Measurements from ENCODE around the gene PLCL1. TPM values are rescaled to one million over a fixed set of nuclear protein-coding genes. Genes with fewer than 3 reads are reported as not detected.

The PLCL1 gene
- total RNA-seq, 1 donor from 2014 or later: 2.0 TPM

- Mint-ChIP-seq H3K4me1 (no peaks in the 10 kb centered on the region), H3K27ac (no peak overlapping the region), H3K36me3 (no peaks in the 10 kb centered on the region), H3K9me3 (no peaks in the 10 kb centered on the region), H3K27me3 (ENCODE audit: low read depth) (peaks cover 22% of the 10 kb centered on the region), H3K4me3 (no peak overlapping the region)
- TF ChIP-seq, protein P1, sequence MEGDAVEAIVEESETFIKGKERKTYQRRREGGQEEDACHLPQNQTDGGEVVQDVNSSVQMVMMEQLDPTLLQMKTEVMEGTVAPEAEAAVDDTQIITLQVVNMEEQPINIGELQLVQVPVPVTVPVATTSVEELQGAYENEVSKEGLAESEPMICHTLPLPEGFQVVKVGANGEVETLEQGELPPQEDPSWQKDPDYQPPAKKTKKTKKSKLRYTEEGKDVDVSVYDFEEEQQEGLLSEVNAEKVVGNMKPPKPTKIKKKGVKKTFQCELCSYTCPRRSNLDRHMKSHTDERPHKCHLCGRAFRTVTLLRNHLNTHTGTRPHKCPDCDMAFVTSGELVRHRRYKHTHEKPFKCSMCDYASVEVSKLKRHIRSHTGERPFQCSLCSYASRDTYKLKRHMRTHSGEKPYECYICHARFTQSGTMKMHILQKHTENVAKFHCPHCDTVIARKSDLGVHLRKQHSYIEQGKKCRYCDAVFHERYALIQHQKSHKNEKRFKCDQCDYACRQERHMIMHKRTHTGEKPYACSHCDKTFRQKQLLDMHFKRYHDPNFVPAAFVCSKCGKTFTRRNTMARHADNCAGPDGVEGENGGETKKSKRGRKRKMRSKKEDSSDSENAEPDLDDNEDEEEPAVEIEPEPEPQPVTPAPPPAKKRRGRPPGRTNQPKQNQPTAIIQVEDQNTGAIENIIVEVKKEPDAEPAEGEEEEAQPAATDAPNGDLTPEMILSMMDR (IDR thresholded peaks at IDR 0.05; ENCODE audit: unreplicated experiment): no peak
- DNase-seq (ENCODE audit: low spot score in 2 of 2, unreplicated experiment in 2 of 2): no peak
Measured at GRCh38 chr2:197779261-197779660, 25.1 kb upstream of the PLCL1 start.

DNA sequence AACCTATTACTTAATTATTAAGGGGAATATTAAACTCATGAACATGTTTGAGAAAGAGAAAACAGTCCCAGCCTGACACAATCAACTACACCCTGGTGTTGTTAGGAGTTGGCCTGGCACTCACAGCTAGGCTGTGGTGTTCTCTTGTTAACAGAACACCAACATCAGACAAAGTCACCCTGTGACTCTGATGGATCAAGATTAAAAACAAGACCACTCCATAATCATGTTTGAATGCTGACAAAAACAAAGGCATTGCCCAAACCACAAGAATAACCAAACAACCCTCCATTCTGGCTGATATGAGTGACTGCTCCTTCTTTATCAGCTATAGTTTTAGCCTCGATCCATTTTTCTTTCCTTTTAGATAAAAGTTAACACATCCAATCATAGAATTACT lies 22.3 kb upstream of the PLCL1 start:
- no peak for DNase-seq (ENCODE audit: low spot score in 2 of 2, unreplicated experiment in 2 of 2)
- H3K27ac Mint-ChIP-seq: no peak overlapping the region
- H3K9me3 Mint-ChIP-seq: no peaks in the 10 kb centered on the region
- H3K4me1 Mint-ChIP-seq: no peaks in the 10 kb centered on the region
- TF ChIP-seq, protein P1 (IDR thresholded peaks at IDR 0.05; ENCODE audit: unreplicated experiment): no peak
- H3K36me3 Mint-ChIP-seq: no peaks in the 10 kb centered on the region
- no peak overlapping the region for H3K4me3 Mint-ChIP-seq
- H3K27me3 Mint-ChIP-seq (ENCODE audit: low read depth): peaks cover 39% of the 10 kb centered on the region

DNA sequence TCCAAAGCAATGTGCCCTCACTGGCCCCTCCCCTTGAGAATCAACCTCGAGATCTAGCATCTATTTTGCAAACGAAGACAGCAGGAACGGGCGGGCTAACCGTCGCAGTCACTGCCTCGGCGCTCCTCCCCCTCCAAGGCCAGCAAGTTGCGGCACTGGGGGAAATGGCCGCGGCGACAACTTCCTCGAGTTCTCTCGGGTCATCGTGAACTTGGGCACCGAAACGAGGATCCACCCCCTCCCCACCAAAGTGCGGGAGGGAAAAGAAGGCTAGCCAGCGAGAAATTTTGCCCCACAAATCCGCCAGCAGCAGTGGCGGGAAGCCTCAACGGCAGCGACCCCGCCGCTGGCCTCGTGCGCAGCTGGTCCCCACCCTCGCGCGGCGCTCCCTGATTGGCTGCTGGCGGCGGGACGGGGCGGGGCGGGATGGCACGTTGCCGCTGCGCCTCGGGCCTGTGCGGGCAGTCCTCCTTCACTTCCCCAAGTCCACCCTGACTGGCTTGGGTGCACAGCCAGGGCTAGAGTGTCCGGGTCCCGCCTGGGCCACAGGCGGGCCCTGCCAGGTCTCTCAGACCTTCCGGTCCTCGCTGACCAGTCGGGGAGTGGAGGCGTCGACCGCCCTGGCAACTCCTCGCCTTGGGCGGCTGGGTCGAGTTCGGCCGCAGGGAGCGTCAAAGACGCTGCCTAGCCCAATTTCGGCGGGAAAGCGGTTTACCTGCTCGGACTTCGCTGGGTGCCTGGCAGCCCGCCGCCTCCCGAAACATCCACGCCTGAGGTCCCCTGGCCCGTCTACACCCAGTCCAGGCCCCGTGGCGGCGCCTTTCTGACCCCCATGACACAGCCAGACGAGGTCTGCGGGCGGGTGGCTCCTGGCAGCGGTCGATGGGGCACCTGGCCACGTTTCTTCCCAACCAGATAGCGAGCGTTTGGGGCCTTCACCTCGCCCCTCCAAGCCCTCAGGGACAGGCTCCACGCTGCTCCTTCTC lies 19.1 kb upstream of the PLCL1 start, which contains the start of gene BOLL:
Gene BOLL, minus strand, starts transcription at position 364 of the 986 bp plus-strand sequence. CDS start 3,469 bp downstream, outside the sequence.
- Mint-ChIP-seq H3K27ac (no peak within 1 kb of the TSS), H3K4me3 (peak within 1 kb of the TSS; percentile 43), H3K4me1 (no peaks in the 10 kb centered on the region), H3K9me3 (no peaks in the 10 kb centered on the region), H3K36me3 (no peaks in the 10 kb centered on the region), H3K27me3 (ENCODE audit: low read depth) (peaks cover 65% of the 10 kb centered on the region)
- TF ChIP-seq, protein P1 (IDR thresholded peaks at IDR 0.05; ENCODE audit: unreplicated experiment): no peak
- no peak for DNase-seq (ENCODE audit: low spot score in 2 of 2, unreplicated experiment in 2 of 2)

GRCh38 chr2:197786010-197786877 lies 18.1 kb upstream of the PLCL1 start:
- peaks cover 73% of the 10 kb centered on the region for H3K27me3 Mint-ChIP-seq (ENCODE audit: low read depth)
- no peaks in the 10 kb centered on the region for H3K36me3 Mint-ChIP-seq
- H3K4me1 Mint-ChIP-seq: no peaks in the 10 kb centered on the region
- peak in 1 of 2 experiments; percentile 25 for DNase-seq (ENCODE audit: low spot score in 2 of 2, unreplicated experiment in 2 of 2)
- H3K27ac Mint-ChIP-seq: no peak overlapping the region
- TF ChIP-seq, protein P1 (IDR thresholded peaks at IDR 0.05; ENCODE audit: unreplicated experiment): no peak
- no peaks in the 10 kb centered on the region for H3K9me3 Mint-ChIP-seq
- H3K4me3 Mint-ChIP-seq: peak overlapping the region; percentile 43

DNA sequence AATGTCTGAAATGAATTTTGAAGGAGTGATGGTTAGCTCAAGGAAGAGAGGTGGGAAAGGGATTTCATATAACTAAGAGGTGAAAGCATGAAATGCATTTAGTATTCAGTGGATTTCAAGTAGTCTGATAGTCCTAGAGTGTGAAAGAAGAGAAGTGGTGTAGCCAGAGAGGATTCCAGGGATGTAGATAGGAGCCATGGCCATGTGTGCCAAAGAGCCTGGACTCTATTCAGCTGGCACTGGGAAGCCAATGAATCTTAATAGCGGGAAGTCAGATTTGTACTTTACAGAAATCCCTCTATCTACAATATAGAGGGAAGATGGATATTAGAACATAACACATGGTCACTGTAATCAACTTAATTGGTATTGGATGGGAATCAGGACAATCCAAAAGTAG lies 10.9 kb upstream of the PLCL1 start:
- Mint-ChIP-seq H3K9me3 (peaks cover 5% of the 10 kb centered on the region), H3K4me1 (peaks cover 4% of the 10 kb centered on the region), H3K36me3 (no peaks in the 10 kb centered on the region), H3K27ac (no peak overlapping the region), H3K27me3 (ENCODE audit: low read depth) (peaks cover 56% of the 10 kb centered on the region), H3K4me3 (no peak overlapping the region)
- TF ChIP-seq, protein P1 (IDR thresholded peaks at IDR 0.05; ENCODE audit: unreplicated experiment): no peak
- DNase-seq (ENCODE audit: low spot score in 2 of 2, unreplicated experiment in 2 of 2): no peak
